ENCODE results near the gene PTPRN2. TPM values are rescaled to one million over a fixed set of nuclear protein-coding genes. Genes with fewer than 3 reads are reported as not detected.

PTPRN2 gene
- total RNA-seq, 4 donors from 2014 or later, result 14.9 to 34.3 (median 21.3) TPM

DNA sequence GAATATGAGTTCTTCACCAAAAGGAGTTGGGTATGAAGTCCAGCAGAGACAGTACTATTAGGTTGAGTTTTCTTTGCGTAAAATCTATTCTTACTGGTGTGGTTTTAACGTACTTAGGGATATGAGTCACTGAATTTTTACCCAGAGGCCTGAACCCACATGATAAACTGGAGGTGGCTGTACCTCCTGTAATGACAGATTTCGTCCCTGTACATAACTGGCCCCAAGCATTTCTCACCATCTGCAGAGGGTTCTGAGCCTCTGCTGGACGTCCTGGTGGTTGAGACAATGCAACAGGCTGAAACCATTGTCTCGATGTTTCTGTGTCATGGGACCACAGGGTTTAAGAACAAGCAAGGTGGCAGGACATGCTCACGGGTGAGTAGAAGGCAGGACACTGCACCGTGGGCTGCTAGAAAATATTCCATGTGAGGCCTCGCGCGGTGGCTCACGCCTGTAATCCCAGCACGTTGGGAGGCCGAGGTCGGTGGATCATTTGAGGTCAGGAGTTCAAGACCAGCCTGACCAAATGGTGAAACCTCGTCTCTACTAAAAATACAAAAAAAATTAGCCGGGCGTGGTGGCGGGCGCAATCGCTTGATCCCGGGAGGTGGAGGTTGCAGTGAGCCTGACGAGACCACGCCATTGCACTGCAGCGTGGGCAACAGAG lies 1017.0 kb downstream of the PTPRN2 start:
- H3K9me3 ChIP-seq, result no peaks in the 10 kb centered on the region
- peaks cover 0 to 5% (median 2%) of the 10 kb centered on the region in 4 donors for H3K4me1 ChIP-seq
- H3K27me3 ChIP-seq, result no peaks in the 10 kb centered on the region
- TF ChIP-seq, protein P1, sequence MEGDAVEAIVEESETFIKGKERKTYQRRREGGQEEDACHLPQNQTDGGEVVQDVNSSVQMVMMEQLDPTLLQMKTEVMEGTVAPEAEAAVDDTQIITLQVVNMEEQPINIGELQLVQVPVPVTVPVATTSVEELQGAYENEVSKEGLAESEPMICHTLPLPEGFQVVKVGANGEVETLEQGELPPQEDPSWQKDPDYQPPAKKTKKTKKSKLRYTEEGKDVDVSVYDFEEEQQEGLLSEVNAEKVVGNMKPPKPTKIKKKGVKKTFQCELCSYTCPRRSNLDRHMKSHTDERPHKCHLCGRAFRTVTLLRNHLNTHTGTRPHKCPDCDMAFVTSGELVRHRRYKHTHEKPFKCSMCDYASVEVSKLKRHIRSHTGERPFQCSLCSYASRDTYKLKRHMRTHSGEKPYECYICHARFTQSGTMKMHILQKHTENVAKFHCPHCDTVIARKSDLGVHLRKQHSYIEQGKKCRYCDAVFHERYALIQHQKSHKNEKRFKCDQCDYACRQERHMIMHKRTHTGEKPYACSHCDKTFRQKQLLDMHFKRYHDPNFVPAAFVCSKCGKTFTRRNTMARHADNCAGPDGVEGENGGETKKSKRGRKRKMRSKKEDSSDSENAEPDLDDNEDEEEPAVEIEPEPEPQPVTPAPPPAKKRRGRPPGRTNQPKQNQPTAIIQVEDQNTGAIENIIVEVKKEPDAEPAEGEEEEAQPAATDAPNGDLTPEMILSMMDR (IDR thresholded peaks at IDR 0.05), result no peak
- TF ChIP-seq POLR2A (IDR thresholded peaks at IDR 0.05), result no peak
- H3K27ac ChIP-seq, result no peak overlapping the region
- H3K36me3 ChIP-seq, result no peaks in the 10 kb centered on the region
- DNase-seq, result no peak
- H3K4me3 ChIP-seq, result no peak overlapping the region

DNA sequence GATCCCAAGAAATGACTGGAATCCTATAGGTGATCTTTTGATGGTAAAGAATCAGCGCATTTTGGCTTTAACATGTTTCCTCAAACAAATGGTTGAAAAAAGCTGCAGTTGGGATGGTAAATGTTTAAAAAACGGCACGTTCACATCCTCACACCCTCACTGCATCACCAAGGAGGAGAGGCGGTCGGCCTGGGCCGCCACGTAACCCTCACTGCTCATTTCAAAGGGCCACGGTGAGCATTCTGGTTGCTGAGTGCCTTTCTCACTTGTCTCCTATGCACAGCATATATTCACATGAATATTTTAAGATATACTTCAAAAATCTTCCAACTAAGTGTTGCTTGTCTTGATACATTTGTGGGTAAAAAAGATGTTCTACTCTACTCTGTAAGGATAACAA lies 1017.7 kb downstream of the PTPRN2 start:
- peaks cover 0 to 5% (median 2%) of the 10 kb centered on the region in 4 donors for H3K4me1 ChIP-seq
- H3K27ac ChIP-seq, result no peak overlapping the region
- no peaks in the 10 kb centered on the region for H3K9me3 ChIP-seq
- peak in 1 of 3 donors; percentile 15 for DNase-seq
- no peaks in the 10 kb centered on the region for H3K27me3 ChIP-seq
- TF ChIP-seq POLR2A (IDR thresholded peaks at IDR 0.05), result no peak
- TF ChIP-seq, protein P1 (IDR thresholded peaks at IDR 0.05), result no peak
- H3K36me3 ChIP-seq, result no peaks in the 10 kb centered on the region
- H3K4me3 ChIP-seq, result no peak overlapping the region

DNA sequence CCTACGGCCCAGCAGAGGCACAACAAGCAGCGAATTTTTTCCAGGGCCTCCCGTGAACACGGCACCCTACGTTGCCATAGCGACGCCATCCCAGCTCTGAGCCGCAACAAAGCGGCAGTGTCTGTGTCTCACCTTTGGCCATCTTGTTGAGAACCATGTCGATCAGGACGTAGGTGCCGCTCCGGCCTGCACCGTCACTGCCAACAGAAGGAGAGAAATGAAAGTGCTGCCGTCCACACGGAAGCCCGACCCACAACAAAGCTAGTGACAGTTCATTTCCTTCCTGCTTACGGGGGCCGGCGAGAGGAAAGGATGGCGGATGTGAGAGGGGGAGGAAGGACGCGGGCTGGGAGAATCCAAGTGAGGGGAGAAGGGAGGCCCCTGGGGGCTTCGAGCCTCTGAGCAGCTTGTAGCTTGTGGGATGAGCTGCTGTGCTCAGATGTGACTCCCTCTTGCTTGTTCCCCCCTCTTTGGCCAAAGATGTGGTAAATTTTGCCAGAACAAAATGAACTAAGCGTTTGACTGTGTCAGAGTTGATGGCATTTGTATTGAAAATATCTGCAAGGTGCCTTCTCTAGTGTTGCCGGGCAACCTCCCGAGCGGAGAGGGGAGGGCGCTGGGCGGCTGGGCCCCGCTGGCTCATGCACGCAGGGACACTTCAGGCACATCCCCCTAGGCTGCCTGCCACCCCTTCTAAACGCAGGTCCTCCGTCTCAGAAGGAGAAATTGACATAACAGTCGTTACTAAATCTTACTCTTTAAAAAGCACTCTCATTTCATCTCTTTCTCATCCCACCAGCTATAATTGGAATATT lies 1018.6 kb downstream of the PTPRN2 start:
- Histone ChIP-seq H3K9me3 (no peaks in the 10 kb centered on the region), H3K4me1 (peaks cover 0 to 5% (median 2%) of the 10 kb centered on the region in 4 donors), H3K27me3 (no peaks in the 10 kb centered on the region), H3K4me3 (peak overlapping the region; percentile 36 to 55 (median 46)), H3K27ac (peak overlapping the region in 2 of 4 donors; percentile 8 to 12), H3K36me3 (no peaks in the 10 kb centered on the region)
- peak; percentile 25 to 68 (median 59) for DNase-seq
- TF ChIP-seq POLR2A (IDR thresholded peaks at IDR 0.05), result no peak
- TF ChIP-seq, protein P1 (IDR thresholded peaks at IDR 0.05), result no peak

DNA sequence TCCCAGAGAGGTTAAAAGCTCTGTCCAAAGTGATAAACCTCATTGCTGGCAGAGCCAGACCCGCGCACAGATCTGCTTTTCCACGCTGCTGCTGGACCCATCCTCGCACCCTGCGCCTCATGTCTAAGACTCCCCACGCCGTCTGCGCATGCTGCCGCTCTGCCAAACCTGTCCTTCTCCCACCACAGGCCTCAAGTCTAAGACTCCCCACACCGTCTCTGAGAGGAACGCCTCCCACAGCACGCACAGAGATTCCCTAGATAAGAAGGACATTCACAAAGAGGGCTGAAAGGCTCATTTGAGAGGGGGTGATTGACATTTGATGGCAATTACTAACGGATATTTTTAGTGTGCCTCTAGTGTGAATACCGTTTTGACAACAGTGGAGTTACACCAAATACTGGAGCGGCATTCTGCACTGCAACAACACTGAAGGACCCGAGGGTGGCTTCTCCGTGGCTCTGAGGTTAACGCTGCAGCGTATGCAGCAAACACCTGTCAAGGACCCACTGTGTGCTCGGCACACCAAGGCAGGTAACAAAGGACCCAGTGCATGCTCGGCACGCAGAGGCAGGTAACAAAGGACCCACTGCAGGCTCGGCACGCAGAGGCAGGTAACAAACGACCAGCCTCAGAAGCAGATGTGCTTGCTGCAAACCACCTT lies 1019.4 kb downstream of the PTPRN2 start:
- H3K4me1 ChIP-seq, result peaks cover 0 to 5% (median 2%) of the 10 kb centered on the region in 4 donors
- no peaks in the 10 kb centered on the region for H3K27me3 ChIP-seq
- TF ChIP-seq POLR2A (IDR thresholded peaks at IDR 0.05), result no peak
- TF ChIP-seq, protein P1 (IDR thresholded peaks at IDR 0.05), result no peak
- H3K27ac ChIP-seq, result peak overlapping the region in 2 of 4 donors; percentile 8 to 12
- peak overlapping the region; percentile 36 to 55 (median 46) for H3K4me3 ChIP-seq
- H3K36me3 ChIP-seq, result no peaks in the 10 kb centered on the region
- no peak for DNase-seq
- no peaks in the 10 kb centered on the region for H3K9me3 ChIP-seq

DNA sequence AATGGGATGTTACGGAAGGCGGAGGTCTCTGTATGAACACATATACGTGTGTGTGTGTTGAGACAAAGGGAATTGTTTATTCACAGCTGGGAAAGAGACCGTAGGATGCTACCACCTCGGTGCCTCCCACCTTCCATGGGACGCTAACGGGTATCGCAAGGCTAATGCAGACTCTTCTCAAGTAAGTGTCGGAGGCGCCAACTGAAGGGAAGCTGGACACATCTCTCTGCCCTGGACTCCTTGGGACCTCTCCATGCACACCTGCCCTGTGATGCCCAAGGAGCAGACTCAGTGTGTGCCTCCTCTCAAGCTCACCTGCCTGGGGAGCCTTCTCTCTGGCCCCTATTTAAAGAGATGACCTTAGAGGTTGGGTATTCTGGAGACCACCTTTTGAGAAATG lies 1020.0 kb downstream of the PTPRN2 start:
- no peak overlapping the region for H3K4me3 ChIP-seq
- DNase-seq, result peak in 1 of 3 donors; percentile 7
- no peaks in the 10 kb centered on the region for H3K9me3 ChIP-seq
- no peak overlapping the region for H3K27ac ChIP-seq
- no peaks in the 10 kb centered on the region for H3K36me3 ChIP-seq
- peaks cover 0 to 5% (median 2%) of the 10 kb centered on the region in 4 donors for H3K4me1 ChIP-seq
- no peaks in the 10 kb centered on the region for H3K27me3 ChIP-seq
- TF ChIP-seq POLR2A (IDR thresholded peaks at IDR 0.05), result no peak
- TF ChIP-seq, protein P1 (IDR thresholded peaks at IDR 0.05), result no peak
